HG03571 (cell line): ENCODE measurements around the gene LSMEM2.
"Not testable (repeated sequence)": the region's sequence is repeated elsewhere in the genome, so short reads cannot be mapped to it uniquely, and the experiment has no call there.

Experiments
- ATAC-seq: cut with Tn5 transposase; IDR thresholded peaks from one replicate; pipeline ENCODE4 v1.9.1; 2021; ENCODE audit not compliant: unreplicated experiment

Gene LSMEM2

DNA sequence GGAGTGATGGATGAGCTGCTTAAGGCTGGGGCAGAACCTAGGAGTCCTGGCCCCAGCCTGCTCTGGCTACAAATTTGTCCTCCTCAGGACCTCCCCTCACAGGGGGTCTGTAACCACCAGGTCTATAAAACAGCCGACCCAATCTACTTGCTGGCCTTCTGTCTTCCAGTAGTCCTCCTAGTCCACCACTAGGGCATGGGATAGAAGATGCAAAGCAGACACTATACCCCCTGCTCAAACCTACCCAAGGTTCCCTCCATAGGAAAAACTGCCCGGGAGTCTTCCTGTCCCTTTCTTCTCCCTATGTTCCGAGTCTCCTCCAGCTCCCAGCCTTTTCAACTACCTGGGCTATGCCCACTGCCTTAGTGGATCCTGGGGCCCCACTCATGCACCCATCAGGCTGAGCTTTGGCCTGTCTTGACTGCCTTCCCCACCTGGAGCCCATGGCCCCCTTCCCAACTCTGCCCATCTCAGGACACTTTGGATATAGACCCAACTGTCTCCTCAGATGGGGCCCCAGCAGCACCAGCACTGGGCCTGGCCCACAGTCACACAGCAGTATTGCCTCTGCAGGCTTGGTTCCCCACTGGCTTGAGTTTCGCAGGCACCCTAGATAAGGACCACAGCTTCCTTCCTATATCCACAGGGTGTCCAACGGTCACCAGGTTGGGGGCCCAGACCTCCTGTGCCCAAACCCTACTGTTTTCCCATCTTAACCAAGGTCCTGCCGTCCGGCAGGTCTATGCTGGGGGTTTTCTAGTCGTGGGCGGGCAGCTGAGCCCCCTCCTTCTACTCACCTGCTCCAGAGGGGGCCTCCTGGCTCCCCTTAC lies 19.2 kb downstream of the LSMEM2 start:
- no peak for ATAC-seq

DNA sequence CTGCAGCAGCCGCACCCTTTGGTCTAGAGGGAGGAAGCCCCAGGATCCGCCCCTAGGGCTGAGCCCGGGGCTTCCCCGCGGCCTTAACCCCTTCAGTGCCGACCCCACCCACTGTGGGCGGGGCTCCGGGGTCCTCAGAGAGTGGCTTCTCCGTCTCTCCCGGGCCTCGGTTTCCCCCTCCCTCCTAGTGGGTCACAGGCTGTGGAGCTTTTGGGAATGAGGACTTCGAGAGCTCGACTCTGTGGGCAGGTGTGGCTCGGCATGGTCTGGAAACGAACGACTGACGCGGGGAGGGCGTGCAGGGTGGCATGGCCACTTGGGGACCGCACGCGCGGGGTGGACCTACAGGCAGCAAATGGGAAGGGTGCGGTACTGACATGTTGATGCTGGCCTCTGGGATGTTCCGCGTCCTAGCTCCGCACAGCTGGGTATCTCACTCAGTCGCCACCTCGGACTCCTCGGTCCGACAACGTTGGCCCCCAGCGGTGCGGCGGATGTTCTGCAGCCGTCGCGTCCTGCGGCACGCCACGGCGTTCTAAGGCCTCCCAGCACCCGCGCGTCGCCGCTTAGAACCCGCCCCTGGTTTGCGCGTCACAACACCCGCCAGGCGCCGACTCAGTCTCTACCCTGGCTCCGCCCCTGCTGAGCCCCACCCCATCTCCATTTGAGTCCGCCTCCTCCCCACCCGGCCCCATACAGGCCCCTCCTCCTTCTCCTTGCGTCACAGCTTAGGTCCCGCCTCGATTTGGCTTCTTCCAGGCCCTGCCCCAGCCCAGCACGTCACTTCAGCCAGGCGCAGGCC lies 20.1 kb downstream of the LSMEM2 start, which contains the start of the genes HYAL3 and NAA80:
TSS of gene HYAL3 (minus strand) at position 570 of the 802 bp plus-strand sequence. CDS start 3,803 bp downstream, outside the sequence.
TSS of gene NAA80 (minus strand) at position 570 of the 802 bp plus-strand sequence. CDS start 1,942 bp downstream, outside the sequence.
- ATAC-seq: peak; percentile 84

DNA sequence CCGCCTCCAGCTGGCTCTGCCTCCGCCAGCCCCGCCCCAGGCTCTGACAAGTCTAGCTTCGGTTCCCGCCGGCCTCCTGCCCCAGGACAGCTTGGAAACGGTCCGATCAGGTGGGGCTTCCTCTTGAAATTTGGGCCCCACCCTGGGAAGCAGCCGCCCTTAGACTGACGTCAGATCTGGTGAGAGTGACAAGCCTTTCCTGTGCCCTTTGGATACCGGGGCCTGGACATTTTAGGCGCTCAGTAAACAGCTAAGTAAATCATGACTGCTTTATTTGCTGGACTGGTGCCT lies 20.7 kb downstream of the LSMEM2 start:
- no peak for ATAC-seq

DNA sequence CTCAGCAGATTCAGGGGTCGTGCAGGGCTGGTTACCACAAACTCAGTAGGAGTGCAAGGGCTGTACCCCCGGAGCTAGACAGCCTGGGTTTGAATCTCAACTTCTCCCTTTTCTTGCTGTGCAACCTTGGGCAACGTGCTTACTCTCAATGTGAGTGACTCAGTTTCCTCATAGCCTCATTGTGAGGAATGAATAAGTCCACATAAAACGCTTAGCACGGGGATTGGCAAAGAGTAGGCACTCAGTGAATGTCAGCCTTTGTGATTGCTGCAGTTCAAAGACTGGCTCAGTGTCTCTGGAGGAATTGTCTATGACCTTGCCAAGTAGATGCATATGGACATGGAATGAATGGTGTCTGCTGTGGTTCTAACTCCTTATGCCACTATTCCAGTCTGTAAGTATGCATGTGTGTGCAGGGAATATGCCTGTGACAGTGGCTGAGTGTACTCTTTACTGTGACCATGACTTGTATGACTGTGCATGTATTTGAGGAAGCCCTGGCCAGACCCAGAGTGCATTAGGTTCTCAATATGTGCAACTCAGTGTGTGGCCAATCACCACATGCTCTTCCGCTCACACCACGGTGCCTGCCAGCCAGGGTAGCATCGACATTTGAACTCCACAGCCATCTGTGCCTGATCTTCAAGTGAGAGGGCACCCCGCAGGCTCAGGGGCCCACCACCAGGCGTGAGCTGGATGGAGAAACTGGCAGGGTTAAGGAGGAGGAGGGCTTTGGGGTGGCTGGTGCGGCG lies 21.2 kb downstream of the LSMEM2 start:
- no peak for ATAC-seq

DNA sequence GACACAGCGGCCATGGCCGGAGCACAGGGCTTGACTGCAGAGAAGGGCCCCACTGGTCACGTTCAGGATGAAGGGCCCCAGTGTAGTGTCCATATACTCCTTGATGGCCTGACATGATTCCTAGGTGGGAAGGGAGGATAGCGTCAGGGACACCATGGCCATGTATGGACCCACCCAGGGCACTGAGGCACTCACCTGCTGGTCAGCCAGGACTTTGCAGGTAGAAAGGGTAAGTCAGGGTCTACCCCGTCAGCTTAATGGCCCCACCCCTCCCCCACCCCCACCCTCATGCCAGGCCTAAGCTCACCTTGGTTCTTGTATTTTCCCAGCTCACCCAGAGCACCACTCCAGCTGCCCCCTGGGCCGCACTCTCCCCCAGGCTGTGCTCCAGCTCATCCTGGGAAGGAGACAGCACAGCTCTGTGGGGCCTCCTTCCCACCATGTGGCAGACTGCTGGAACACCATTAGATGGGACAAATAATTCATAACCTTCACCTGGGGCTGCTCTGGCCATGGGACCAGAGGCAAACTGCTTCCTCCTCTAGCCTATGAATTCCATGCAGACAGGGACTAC lies 21.9 kb downstream of the LSMEM2 start:
- no peak for ATAC-seq

DNA sequence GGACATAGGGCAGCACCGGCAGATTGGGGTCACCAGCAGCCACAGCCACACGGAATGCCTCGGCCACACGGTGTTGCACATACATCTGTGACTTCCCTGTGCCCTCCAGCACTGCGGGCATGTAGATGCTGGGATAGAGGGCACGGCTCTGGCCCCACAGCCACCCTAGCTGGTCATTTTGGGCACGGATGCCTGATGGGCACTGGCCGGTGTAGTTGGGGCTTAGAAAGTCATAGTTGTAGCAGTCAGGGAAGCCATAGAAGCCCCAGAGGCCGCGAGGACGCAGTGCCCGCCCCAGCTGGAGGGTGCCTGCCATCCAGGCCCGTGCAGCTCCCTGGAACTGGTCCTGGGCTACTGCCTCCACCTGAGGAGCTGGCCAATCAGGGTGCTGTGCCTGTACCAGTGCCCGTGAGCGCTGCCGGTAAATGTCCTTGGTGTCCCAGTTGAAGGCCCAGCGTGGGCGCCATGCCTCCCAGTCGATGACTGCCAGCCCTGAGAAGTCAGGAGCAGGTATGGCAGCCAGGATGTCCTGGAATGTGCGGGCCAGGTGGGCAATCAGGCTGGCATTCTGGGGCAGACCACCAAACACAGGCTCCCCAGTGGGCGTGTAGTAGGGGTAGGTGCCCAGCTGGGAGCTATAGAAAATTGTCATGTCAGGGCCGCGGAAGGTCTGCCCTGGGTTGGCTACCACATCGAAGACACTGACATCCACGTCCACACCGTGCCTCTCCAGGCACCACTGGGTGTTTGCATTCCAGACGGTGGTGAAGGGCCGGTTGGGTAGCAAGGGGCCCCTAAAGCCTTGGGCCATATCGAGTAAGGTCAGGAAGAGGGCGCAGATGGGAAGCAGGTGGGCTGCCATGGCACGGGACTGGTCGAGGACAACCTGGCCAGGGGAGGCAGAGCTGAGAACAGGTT lies 23.5 kb downstream of the LSMEM2 start:
- ATAC-seq: no peak

DNA sequence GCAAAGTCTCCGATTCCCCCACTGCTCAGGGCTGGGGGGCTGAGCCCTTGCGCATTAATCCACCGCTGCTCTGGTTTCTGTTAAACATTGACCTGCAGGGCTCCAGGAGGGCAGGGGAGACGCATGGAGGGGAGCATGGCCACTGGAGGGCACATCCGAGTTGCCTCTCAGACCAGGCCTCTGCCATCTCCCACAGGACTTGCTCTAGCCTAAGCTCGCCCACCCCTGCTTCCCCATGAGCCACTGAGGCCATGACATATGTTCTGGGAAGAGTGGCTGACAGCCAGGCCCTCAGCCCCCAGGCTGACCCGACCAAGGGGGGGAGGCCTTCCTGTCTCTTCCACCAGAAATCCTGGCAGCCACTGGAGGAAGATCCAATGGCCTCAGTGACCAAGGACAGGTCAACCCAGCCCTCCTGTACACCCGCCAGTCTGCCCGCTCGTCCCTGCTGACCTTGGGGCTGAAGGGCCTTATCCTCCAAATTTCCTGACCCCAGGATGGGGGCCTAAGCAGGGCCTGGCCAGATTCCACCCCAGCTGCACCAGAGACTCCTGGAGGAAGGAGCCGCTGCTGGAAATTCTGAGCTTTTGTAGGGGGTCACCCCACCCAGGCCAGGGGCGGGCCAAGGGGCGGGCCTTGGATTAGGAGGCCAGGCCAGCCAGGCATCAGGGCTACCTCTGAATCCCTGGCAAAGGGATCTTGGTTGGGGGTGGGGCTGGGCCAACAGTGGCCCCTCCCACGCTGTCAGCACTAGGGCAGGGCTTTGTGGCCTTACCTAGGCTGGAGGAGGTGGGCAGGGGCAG lies 24.3 kb downstream of the LSMEM2 start, which contains the start of gene HYAL1:
TSS of gene HYAL1 (minus strand) at position 562 of the 803 bp plus-strand sequence. CDS start 618 bp downstream, outside the sequence.
- ATAC-seq: no peak

DNA sequence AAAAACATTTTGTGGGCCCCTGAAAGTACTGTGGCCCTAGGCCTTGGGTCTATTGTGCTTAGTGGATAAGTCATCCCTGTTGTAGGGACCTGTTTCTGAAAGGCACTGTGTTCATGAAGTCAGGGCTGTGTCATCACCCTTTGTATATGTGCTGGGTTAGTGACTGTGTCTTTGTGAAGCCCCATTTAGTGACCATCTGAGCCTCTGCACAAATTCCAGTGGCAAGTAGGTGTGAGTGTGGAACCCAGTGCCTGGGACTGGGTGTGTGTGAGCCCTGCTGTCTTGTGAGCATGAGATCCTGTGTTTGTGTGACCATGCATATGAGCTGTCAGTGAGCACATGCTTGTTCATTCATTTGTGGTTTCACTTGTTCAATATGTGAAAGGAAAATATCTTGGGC lies 25.7 kb downstream of the LSMEM2 start:
- no peak for ATAC-seq

DNA sequence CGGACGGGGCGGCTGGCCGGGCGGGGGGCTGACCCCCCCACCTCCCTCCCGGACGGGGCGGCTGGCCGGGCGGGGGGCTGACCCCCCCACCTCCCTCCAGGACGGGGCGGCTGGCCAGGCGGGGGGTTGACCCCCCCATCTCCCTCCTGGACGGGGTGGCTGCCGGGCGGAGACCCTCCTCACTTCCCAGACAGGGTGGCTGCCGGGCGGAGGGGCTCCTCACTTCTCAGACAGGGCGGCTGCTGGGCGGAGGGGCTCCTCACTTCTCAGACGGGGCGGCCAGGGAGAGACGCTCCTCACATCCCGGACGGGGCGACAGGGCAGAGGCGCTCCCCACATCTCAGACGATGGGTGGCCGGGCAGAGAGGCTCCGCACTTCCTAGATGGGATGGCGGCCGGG lies 33.2 kb downstream of the LSMEM2 start:
- ATAC-seq: not testable (repeated sequence)

DNA sequence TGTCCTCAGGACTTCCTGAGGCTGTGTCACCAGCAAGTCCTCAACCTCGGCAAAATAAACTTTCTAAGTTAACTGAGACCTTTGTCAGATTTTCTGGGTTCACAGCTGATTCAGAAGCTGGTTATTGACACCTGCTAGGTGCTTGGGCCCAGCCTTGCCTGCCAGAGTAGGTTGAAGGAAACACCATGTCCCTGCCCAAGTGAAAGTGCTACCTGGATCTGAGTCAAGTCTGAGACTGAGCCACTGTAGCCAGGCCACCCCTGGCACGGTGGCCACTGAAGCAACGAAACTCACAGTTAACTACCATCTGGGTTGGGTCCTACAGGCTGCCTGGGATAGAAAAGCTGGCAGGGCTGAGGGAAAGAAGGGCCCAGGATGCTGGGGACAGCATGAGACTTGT lies 35.5 kb downstream of the LSMEM2 start:
- ATAC-seq: no peak

DNA sequence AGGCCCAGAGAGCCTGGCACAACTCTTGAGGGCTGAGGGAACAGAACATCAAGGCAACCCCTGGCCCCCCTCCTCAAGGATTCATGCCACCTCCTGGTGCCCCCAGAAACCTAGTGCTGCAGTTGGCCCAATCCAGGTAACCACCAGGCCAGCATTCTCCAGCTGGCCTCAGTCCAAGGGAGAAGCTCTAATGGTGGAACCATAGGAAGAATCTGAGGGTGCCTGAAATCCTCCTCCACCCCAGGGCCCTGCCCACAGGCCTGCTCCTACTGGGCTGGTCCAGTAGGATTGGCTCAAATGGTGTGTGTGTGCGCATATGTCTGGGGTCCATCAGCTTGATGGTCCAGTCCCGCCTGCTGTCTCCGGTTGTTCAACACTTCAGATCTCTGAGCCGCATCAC lies 35.9 kb downstream of the LSMEM2 start:
- no peak for ATAC-seq

DNA sequence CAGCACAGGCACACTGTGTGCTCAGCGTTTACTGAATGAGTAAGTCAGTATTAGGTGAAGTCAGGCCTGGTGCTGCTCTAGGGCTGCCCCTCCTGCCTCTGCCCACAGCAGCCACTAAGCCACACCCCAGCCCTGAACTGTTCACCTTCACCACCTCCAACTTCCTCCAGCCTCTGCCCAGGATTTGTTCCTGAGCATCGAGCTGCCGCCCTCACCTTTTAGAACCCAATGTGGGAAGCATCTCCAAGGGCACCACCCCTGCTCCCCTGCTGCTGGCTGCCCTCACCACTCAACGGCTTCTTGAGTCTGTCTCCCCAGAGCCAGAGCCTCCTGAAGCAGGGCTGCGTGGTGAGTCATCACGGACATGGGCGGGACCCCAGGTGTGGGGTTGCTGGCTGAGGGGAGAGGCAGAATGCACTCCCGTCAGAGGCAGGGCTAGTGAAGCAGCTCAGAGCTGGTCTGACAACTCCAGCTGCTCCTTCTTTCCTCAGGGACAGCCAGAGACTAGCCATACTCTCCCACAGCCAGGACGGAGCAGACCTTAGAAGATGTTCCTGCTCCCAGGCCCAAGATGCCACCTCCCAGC lies 37.9 kb downstream of the LSMEM2 start:
- ATAC-seq: no peak

DNA sequence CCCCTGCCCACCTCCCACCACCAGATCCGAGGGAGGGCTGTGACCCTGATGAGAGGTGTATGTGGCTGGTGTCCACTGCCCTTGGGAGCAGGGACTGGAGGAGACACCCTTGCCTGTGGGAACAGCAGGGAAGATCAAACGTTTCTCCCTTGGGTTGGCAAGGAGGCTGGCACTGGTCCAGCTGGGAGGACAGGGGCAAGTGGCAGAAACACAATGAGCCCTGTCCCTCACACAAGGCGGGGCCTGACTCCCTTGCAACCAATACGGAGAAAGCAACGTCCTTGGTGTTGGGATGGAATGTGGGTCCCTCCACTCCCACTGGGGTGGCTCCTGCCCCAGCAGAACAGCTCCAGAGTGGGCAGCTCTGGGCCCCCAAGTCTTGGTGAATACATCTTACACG lies 38.4 kb downstream of the LSMEM2 start:
- no peak for ATAC-seq

DNA sequence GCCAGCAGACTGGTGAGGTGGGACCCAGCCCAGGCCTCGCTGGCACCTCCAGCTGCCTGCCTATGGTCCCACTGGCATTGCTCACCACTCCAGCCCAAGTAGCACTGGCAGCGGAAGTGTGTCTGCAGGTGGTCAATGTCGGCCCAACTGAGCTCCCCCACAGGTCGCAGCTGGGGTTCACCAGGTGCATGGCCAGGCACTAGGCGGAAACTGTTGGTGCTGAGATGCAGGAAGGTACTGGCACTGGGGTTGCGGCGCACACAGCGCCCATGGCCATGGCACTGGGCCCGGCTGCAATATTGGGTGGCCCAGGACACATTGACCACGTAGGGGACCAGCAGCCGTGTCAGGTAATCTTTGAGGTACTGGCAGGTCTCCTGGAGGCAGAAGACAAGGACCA lies 39.3 kb downstream of the LSMEM2 start:
- ATAC-seq: no peak

DNA sequence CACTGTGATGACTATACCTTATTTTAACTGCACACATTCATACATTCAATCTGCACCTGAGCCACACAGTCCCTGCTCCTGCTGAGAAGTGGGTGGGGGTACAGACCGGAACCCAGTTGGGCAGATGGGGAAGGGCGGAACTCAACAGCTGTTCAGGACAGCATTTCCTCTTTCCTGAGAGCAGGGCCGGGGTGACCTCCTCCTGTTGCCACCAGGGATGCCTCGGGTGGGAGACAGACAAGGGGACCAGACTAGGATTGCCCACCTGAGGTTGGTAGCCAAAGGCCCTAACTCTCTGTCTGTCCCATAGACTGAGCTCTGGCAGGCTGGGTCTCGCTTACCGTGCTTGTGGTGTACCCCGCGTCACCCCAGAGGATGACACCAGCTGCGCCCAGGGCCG lies 39.7 kb downstream of the LSMEM2 start:
- ATAC-seq: no peak

DNA sequence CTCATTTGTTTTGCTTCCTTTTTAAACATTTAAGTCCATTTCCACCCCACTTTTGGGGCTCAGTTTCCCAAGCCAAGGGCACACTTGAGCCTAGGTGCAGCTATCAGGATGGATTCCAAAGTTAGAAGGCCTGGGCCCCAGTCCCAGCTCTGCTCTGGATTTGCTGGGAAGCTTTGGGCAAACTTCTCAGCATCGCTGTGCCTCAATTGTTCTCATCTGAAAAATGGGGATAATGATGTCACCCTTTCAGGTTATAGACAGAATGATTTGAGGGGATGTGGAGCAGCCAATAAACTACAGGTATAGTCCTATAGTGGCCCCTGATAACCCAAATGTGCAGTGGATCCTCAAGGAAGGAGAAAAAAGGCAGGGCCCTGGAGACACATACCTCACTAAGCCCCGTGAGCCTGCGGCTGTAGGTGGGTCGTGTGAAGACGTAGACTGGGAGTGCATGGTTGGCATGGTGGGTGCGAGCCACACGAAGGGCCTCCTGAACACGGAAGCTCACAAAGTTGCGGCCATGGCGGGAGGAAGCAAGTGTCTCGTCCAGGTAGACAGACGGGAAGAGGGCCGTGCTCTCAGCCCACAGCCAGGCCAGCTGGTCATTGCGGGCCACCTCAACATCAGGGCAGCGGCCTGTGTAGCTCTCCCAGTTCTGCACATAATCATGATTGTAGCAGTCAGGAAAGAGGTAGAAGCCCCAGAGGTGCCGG lies 40.5 kb downstream of the LSMEM2 start:
- ATAC-seq: no peak

DNA sequence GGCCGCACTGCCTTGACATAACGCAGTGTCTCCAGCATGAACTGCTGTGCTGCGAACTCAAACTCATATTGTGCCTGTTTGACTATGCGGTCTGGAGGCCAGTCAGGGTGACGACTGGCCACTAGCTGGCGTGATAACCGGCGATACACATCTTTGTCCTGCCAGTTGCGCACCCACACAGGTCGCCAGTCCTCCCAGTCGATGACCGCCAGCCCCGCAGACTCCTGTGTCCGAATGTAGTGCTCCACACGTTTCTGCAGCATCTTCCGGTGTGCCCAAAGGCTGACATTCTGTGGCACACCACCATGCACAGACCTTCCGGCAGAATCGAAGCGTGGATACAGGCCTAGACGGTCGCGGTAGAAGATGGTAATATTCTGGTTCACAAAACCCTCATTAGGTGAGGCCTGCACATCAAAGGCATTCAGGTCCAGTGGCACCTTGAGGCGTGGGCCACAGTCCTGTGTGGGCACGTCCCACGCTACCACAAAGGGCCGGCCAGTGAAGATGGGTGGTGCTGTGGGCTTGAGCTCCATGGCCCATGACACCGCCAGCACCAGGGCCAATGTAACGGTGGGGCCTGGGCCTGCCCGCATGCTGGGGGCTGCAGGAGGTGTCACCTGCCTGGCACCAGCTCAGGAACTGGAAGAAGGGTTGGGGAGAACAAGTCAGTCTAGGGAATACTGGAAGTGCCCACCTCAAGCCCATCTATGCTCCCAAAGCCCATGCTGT lies 41.2 kb downstream of the LSMEM2 start:
- ATAC-seq: no peak
